ENCODE results near the gene SZRD1.
A peak's percentile ranks its signal among the peaks of the same experiment; 100 is the strongest.

The SZRD1 gene

GRCh38 chr1:16367968-16368890 is 1.2 kb downstream of the SZRD1 start:
- H3K4me3 ChIP-seq (ENCODE audit: low read depth, low read length), result peak overlapping the region; percentile 87
- TF ChIP-seq, protein P1, sequence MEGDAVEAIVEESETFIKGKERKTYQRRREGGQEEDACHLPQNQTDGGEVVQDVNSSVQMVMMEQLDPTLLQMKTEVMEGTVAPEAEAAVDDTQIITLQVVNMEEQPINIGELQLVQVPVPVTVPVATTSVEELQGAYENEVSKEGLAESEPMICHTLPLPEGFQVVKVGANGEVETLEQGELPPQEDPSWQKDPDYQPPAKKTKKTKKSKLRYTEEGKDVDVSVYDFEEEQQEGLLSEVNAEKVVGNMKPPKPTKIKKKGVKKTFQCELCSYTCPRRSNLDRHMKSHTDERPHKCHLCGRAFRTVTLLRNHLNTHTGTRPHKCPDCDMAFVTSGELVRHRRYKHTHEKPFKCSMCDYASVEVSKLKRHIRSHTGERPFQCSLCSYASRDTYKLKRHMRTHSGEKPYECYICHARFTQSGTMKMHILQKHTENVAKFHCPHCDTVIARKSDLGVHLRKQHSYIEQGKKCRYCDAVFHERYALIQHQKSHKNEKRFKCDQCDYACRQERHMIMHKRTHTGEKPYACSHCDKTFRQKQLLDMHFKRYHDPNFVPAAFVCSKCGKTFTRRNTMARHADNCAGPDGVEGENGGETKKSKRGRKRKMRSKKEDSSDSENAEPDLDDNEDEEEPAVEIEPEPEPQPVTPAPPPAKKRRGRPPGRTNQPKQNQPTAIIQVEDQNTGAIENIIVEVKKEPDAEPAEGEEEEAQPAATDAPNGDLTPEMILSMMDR (IDR thresholded peaks at IDR 0.05; ENCODE audit: borderline replicate concordance, insufficient read depth, low read depth, low read length), result no peak

DNA sequence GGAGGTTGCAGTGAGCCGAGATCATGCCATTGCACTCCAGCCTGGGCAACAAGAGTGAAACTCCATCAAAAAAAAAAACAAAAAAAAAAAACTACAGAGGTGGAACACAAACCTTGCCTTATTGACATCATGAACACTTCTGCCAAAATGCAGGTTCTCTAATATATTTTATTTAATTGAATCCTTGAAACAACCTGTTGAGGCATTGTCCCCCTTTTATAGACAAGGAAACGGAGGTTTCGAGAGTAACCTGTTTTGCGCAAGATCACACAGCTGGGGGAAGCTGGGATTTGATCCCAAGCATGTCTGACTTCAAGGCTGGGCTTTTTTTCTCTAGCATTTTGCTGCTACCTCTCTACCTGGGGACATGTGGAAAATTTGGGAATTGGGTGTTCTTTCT is 2.8 kb downstream of the SZRD1 start:
- H3K4me3 ChIP-seq (ENCODE audit: low read depth, low read length), result no peak overlapping the region
- TF ChIP-seq, protein P1 (IDR thresholded peaks at IDR 0.05; ENCODE audit: borderline replicate concordance, insufficient read depth, low read depth, low read length), result no peak

DNA sequence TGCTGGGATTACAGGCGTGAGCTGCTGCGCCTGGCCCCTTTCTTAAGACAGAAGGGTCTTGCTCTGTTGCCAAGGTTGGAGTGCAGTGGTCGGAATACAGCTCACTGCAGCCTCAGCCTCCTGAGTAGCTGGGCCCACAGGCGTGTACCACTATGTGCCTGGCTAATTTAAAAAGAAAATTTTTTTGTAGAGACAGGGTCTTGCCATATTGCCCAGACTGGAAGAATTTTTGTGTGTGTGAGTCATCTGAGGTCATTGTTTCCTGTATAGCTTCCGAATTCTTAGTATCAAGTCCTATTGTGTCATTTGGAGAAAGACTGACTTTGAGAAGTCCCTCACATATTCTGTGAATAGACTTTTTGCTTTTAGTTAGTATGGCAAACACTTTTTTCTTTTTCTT is 4.7 kb downstream of the SZRD1 start:
- TF ChIP-seq, protein P1 (IDR thresholded peaks at IDR 0.05; ENCODE audit: borderline replicate concordance, insufficient read depth, low read depth, low read length), result no peak
- no peak overlapping the region for H3K4me3 ChIP-seq (ENCODE audit: low read depth, low read length)

DNA sequence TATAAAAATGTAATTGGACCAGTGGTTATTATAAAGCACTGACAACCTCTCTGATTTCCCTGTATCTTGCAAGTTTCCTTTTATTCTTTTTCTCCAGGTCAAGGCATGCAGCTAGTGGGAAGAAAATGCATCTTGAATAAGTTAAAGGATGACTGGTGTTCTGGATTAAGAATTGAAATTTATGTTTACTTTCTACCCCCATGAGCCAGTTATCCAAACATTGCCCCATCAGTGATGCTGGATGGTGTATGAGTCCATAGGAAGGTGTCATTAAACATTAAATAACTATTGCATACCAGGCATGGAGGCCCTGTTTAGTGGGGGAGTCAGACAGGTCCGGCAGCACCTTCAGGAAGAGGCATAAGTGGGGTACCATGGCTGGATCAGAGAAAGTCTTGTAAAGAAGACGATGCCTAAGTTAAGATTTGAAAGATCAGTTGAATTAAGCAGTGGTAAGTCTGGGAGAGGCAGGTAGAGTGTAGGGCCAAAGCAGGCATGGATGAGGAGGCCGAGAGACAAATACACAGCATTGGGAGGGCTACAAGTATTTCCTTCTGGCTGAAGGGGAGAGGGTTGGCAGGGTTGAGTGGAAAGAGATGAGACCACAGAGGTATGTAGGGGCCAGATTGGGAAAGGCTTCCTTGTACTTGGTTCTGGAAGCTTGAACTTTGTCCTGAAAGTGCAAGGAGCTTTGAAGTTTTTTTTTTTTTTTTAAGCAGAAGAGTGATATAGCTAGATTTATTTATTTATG is 5.7 kb downstream of the SZRD1 start:
- TF ChIP-seq, protein P1 (IDR thresholded peaks at IDR 0.05; ENCODE audit: borderline replicate concordance, insufficient read depth, low read depth, low read length), result no peak

GRCh38 chr1:16374266-16374665 is 7.2 kb downstream of the SZRD1 start:
- TF ChIP-seq, protein P1 (IDR thresholded peaks at IDR 0.05; ENCODE audit: borderline replicate concordance, insufficient read depth, low read depth, low read length), result no peak

More for the DNA sequence above, 5.7 kb downstream of the SZRD1 start:
- H3K4me3 ChIP-seq (ENCODE audit: low read depth, low read length), result no peak overlapping the region

DNA sequence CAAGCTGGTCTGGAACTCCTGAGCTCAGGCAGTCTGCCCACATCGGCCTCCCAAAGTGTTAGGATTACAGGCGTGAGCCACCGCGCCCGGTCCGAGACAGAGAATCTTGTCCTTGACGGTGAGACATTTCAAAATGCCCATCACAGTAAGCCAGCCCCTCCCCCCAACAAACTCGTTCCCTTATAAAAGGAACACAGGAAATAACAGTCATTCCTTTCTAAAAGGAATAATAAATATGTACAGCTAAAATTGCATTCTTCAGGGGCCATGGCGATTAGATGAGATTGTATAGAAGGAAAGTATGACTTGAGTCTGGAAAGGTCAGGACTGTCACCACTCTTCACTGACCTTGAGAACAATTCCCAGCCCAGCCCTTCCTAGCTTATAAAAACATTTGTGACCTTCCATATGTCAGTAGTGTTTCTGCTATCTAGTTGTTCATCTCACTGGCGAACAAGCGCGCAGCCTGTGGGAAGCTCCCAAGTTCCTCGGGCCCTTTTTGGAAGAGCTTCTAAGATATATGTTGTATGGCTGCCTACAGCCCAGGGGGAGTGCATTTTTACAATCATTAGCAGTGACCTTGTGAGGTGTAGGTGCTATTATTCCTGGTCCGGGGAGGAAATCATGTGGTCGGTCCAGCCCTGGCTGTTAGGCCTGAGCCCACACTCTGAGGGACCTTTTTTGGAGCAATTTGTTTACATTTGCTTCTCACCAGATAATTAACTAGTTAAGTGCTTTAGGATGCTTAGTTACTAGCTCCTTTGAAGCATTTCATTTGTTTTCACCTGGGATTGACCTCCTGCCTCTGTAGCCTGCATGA is 8.7 kb downstream of the SZRD1 start:
- TF ChIP-seq, protein P1 (IDR thresholded peaks at IDR 0.05; ENCODE audit: borderline replicate concordance, insufficient read depth, low read depth, low read length), result no peak
- H3K4me3 ChIP-seq (ENCODE audit: low read depth, low read length), result no peak overlapping the region

More at GRCh38 chr1:16374266-16374665, 7.2 kb downstream of the SZRD1 start:
- no peak overlapping the region for H3K4me3 ChIP-seq (ENCODE audit: low read depth, low read length)

All from GM12875 (cell line).